Spleen (tissue), 11 donors: ENCODE measurements around the gene KPNA3. TPM values are rescaled to one million over a fixed set of nuclear protein-coding genes. Genes with fewer than 3 reads are reported as not detected.
A peak's percentile ranks its signal among the peaks of the same experiment; 100 is the strongest.

Experiments
- DNase-seq: peaks from one replicate; pipeline ENCODE4 v3.0.0-alpha.2; 2020
- H3K27ac ChIP-seq, 8 donors: fragments of 200-600 bp; sonication (generic) in 7 of 8; 1 replicate in 4 of 8; 2 replicates in 4 of 8; pipeline versions ENCODE4 v1.5.0 to v1.8.0; 2016 to 2021; ENCODE audit warnings: inconsistent platforms in 4 of 8, mild to moderate bottlenecking in 4 of 8, moderate library complexity in 1 of 8
- H3K27me3 ChIP-seq, 7 donors: fragments of 200-600 bp; sonication (generic) in 6 of 7; replicated peaks in 1 of 7; 1 replicate in 4 of 7; 2 replicates in 3 of 7; pipeline versions ENCODE4 v1.5.0 to v1.8.0; 2016 to 2021; ENCODE audit warnings: inconsistent platforms in 3 of 7, mild to moderate bottlenecking in 1 of 7
- H3K36me3 ChIP-seq, 6 donors: fragments of 200-600 bp; sonication (generic) in 5 of 6; 1 replicate in 4 of 6; 2 replicates in 2 of 6; pipeline versions ENCODE4 v1.5.0 to v1.8.0; 2016 to 2021; ENCODE audit warnings: inconsistent platforms in 2 of 6
- H3K4me1 ChIP-seq, 6 donors: fragments of 200-600 bp; sonication (generic) in 5 of 6; 1 replicate in 3 of 6; 2 replicates in 3 of 6; pipeline versions ENCODE4 v1.5.0 to v1.8.0; 2016 to 2021; ENCODE audit warnings: inconsistent platforms in 3 of 6
- H3K4me3 ChIP-seq, 8 donors: fragments of 200-600 bp; sonication (generic) in 7 of 8; 1 replicate in 4 of 8; 2 replicates in 4 of 8; pipeline versions ENCODE4 v1.5.0 to v1.8.0; 2016 to 2021; ENCODE audit warnings: inconsistent platforms in 4 of 8, mild to moderate bottlenecking in 4 of 8, moderate library complexity in 2 of 8
- H3K9me3 ChIP-seq, 8 donors: fragments of 200-600 bp; sonication (generic) in 7 of 8; 1 replicate in 4 of 8; 2 replicates in 4 of 8; pipeline versions ENCODE4 v1.5.0 to v1.8.0; 2016 to 2021; ENCODE audit warnings: inconsistent platforms in 4 of 8
- CTCF ChIP-seq, 11 experiments: fragments of 200-600 bp in 7 of 11; fragments of 450-650 bp in 4 of 11; sonication (generic) in 4 of 11; IDR thresholded peaks in 8 of 11; conservative IDR thresholded peaks in 3 of 11; 1 replicate in 7 of 11; 2 replicates in 4 of 11; pipeline versions ENCODE4 v1.4.0 to v1.8.0; 2016 to 2021; ENCODE audit warnings: antibody characterized with exemption in 11 of 11, inconsistent platforms in 4 of 11, mild to moderate bottlenecking in 1 of 11
- POLR2A ChIP-seq, 3 donors: fragments of 450-650 bp; IDR thresholded peaks; one replicate each; pipeline ENCODE4 v1.5.1; 2017; ENCODE audit warnings: antibody characterized with exemption in 3 of 3, mild to moderate bottlenecking in 1 of 3
- POLR2AphosphoS5 ChIP-seq, 3 donors: sonication (generic); formaldehyde crosslinking; IDR thresholded peaks; one replicate each; pipeline ENCODE4 v1.5.1; 2017; ENCODE audit warnings: antibody characterized with exemption in 3 of 3
- whole genome bisulfite sequencing, 5 donors: extraction: QIAGEN DNeasy Blood & Tissue Kit in 3 of 5; methylation state at CpG; one replicate each; pipeline versions ENCODE4 v1.1.5 to v1.1.7; 2013 to 2018; 5-methylcytosine and 5-hydroxymethylcytosine counted together
- intact Hi-C: fragments of 100-400 bp; cut with DNase I; formaldehyde crosslinking; loops from one replicate; pipeline ENCODE4 v1.15.0; 2023; ENCODE audit warnings: low total_unique reads
- polyA plus RNA-seq, 3 donors: library from polyadenylated mRNA; stranded (reverse); fragments of 200-250 nt; gene quantifications; one replicate each; pipeline ENCODE4 v1.2.1, GENCODE V29; 2013
- total RNA-seq, 7 donors: library from RNA; depleted of rRNA in 3 of 7; stranded (reverse); fragments of >200 nt in 3 of 7; fragmentation: NEBNext Ultra II Directional in 4 of 7; extraction: Animal tissue kit (Norgen Biotek cat#: 25700) in 4 of 7; gene quantifications; one replicate each; pipeline versions ENCODE4 v1.1.0 to v1.2.1, GENCODE V29; 2016 to 2021
- donor health status: healthy with polysubstance abuse.
- donor health status: DM: no; HTN: no; CAD: no; lungs with moderate emphysema.
- donor health status: DM: no; HTN: no; CAD: no.
- donor health status: Bipolar disorder and iron deficiency.
- donor health status: healthy.
- donor health status: DM: no; HTN: no; CAD: no.
- donor health status: DM: yes; HTN: yes; CAD: no.

Gene KPNA3
- total and polyA plus RNA-seq, 10 donors, result 9.6 to 26.3 (median 20.6) TPM

- intact Hi-C loops, result no loop called here
- Histone ChIP-seq H3K27ac (no peak overlapping the region), H3K36me3 (no peaks in the 10 kb centered on the region), H3K4me3 (no peak overlapping the region), H3K4me1 (peaks cover 0 to 9% (median 0%) of the 10 kb centered on the region in 6 donors), H3K27me3 (no peaks in the 10 kb centered on the region), H3K9me3 (no peaks in the 10 kb centered on the region)
- WGBS, 5 donors, result 48 to 82% (median 60%) methylated on average over 3 of the region's 3 CpGs
- TF ChIP-seq POLR2AphosphoS5 (IDR thresholded peaks at IDR 0.05), result no peak
- no peak for TF ChIP-seq CTCF (IDR thresholded peaks at IDR 0.05 in 8 of 11, conservative IDR thresholded peaks at IDR 0.05 in 3 of 11)
- TF ChIP-seq POLR2A (IDR thresholded peaks at IDR 0.05), result no peak
- no peak for DNase-seq
Observed at GRCh38 chr13:49654011-49654410, 138.5 kb downstream of the KPNA3 start.

- Histone ChIP-seq H3K9me3 (no peaks in the 10 kb centered on the region), H3K4me3 (no peak overlapping the region), H3K27me3 (no peaks in the 10 kb centered on the region), H3K36me3 (no peaks in the 10 kb centered on the region), H3K27ac (no peak overlapping the region), H3K4me1 (peaks cover 0 to 9% (median 0%) of the 10 kb centered on the region in 6 donors)
- no peak for DNase-seq
- intact Hi-C loops, result no loop called here
- no peak for TF ChIP-seq POLR2A (IDR thresholded peaks at IDR 0.05)
- TF ChIP-seq CTCF (IDR thresholded peaks at IDR 0.05 in 8 of 11, conservative IDR thresholded peaks at IDR 0.05 in 3 of 11), result no peak
- no peak for TF ChIP-seq POLR2AphosphoS5 (IDR thresholded peaks at IDR 0.05)
Observed at GRCh38 chr13:49653478-49653877, 139.0 kb downstream of the KPNA3 start.

GRCh38 chr13:49652355-49653305, 139.9 kb downstream of the KPNA3 start:
- no peaks in the 10 kb centered on the region for H3K9me3 ChIP-seq
- H3K27ac ChIP-seq, result no peak overlapping the region
- H3K36me3 ChIP-seq, result no peaks in the 10 kb centered on the region
- WGBS, 5 donors, result 34 to 47% (median 42%) methylated on average over 13 to 16 of the region's 16 CpGs
- intact Hi-C loops, result no loop called here
- no peak for DNase-seq
- no peak overlapping the region for H3K4me3 ChIP-seq
- TF ChIP-seq POLR2A (IDR thresholded peaks at IDR 0.05) (no peak), POLR2AphosphoS5 (IDR thresholded peaks at IDR 0.05) (no peak), CTCF (IDR thresholded peaks at IDR 0.05 in 8 of 11, conservative IDR thresholded peaks at IDR 0.05 in 3 of 11) (peak in 8 of 11 experiments; percentile 21 to 68 (median 44))
- no peaks in the 10 kb centered on the region for H3K27me3 ChIP-seq
- peaks cover 0 to 9% (median 0%) of the 10 kb centered on the region in 6 donors for H3K4me1 ChIP-seq

- intact Hi-C loops, result no loop called here
- Histone ChIP-seq H3K4me1 (peaks cover 0 to 13% (median 0%) of the 10 kb centered on the region in 6 donors), H3K27ac (no peak overlapping the region)
Observed at GRCh38 chr13:49651570-49652354, 140.7 kb downstream of the KPNA3 start.

More at GRCh38 chr13:49651570-49652354, 140.7 kb downstream of the KPNA3 start:
- Histone ChIP-seq H3K36me3 (no peaks in the 10 kb centered on the region), H3K9me3 (no peaks in the 10 kb centered on the region), H3K27me3 (no peaks in the 10 kb centered on the region), H3K4me3 (no peak overlapping the region)
- no peak for TF ChIP-seq POLR2A (IDR thresholded peaks at IDR 0.05)
- peak in 1 of 3 donors; percentile 14 for TF ChIP-seq POLR2AphosphoS5 (IDR thresholded peaks at IDR 0.05)
- WGBS, 5 donors, result 81 to 88% (median 84%) methylated on average over 16 to 17 of the region's 17 CpGs
- DNase-seq, result no peak
